GM21515 (cell line): Measurements from ENCODE around the gene NOTCH1.
"Not testable (repeated sequence)": the region's sequence is repeated elsewhere in the genome, so short reads cannot be mapped to it uniquely, and the experiment has no call there.

ENCODE experiments used
- ATAC-seq: cut with Tn5 transposase; IDR thresholded peaks from one replicate; pipeline ENCODE4 v1.9.1; 2021; ENCODE audit not compliant: unreplicated experiment

NOTCH1 gene

DNA sequence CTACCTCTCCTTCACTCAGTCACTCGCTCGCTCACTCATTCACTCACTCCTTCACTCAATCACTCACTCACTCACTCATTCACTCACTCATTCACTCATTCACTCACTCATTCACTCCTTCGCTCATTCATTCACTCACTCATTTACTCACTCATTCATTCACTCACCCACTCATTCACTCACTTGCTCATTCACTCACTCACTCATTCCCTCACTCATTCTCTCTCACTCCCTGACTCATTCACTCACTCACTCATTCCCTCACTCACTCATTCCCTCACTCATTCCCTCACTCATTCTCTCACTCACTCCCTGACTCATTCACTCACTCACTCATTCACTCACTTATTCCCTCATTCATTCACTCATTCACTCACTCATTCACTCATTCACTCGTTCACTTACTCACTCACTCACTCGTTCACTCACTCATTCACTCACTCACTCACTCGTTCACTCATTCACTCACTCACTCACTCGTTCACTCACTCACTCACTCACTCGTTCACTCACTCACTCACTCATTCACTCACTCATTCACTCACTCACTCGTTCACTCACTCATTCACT is 33.9 kb upstream of the NOTCH1 start:
- not testable (repeated sequence) for ATAC-seq

DNA sequence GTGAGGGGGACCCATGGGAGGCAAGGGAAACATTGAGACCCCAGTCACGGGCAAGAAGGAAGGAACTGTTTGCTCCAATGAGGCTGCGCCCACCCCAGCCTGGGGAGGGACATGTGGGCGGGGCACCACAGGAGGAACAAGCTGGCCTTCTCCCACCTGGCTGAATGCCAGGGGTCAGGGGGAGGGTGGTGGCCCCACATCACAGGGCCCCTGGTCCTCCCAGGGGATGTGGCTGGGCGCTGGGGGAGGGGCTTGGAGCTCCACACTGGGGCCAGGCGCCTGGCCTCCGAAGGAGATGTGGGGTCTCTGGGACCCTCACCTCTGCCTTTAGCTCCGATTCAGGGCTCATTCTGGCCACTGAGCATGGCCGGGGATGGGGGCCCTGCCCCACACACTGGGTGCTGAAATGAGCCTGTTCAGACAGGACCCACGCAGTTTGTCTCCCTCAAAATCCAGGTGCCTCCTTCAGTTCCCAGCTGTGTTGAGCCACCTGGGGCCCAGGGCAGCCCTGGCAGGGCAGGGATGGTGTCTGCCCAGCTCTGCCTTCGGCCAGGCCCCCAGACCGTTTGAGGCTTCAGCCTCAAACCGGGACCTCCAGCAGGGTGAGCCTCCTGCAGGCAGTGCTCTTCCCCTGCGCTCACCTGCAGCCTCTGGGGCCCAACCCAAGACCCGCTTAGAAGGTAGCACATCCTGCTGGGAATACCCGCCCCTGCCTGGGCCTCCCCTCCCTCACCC is 33.2 kb upstream of the NOTCH1 start:
- ATAC-seq: no peak

DNA sequence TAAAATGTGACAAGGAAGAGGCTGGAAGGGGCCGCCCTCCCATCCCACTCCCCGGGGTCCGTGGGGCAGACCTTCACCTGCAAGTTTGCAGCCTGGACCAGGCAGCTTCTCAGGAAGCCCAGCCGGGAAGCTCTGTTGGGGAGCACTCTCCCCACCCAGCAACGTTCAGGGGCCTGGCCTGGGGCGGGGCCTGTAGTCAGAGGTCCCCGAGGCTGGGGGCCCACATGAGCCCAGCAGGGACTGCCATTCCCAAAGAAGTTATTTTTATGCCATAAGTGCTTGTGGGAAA is 32.7 kb upstream of the NOTCH1 start:
- ATAC-seq: no peak

DNA sequence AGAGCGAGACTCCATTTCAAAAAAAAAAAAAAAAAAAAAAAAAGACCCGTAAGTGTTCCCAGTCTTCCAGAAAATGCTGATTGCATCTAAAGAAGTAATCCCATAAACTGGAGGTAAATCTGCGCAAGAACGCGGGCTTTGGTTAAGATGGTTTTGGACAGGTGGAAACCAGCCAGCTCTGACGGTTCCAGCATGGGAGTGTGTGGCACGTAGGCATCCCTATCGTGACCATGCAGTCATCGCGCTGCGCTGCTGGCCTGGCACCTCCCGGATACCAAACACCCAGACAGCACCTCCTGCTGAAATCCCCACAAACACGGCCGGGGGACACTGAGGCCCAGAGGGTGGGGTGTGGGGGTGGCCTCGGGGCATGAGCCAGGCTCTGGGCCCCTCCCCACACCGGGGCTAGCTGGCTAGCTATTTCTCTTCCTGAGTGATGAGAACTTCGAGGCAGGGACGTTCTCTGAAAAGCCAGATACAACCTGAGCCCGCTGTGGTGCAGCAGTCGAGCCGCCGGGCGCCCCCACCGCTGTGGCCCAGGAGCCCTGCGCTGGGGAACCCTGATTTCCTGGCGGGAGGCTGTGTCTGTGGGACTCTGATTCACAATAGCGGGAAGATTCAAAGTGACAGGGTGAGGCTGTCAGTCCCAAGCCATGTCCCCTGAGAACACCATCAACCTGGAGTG is 32.2 kb upstream of the NOTCH1 start:
- ATAC-seq: no peak

DNA sequence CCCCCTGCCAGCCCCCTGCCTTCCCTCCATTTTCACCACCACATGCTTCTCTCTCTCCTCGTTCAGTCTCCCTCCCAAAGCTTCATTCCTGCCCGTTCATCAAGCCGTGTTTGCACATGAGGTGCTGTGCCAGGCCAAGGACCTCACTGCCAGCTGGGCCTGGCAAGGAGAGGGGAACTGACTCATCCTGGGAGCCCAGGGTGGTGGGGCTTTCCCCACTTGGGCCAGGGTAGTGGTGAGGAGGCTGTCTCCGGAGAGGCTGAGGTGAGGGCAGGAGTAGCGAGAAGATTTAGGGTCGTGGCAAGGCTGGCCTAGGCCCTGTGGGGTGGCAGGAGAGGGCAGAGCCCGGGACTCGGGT is 30.4 kb upstream of the NOTCH1 start:
- no peak for ATAC-seq

DNA sequence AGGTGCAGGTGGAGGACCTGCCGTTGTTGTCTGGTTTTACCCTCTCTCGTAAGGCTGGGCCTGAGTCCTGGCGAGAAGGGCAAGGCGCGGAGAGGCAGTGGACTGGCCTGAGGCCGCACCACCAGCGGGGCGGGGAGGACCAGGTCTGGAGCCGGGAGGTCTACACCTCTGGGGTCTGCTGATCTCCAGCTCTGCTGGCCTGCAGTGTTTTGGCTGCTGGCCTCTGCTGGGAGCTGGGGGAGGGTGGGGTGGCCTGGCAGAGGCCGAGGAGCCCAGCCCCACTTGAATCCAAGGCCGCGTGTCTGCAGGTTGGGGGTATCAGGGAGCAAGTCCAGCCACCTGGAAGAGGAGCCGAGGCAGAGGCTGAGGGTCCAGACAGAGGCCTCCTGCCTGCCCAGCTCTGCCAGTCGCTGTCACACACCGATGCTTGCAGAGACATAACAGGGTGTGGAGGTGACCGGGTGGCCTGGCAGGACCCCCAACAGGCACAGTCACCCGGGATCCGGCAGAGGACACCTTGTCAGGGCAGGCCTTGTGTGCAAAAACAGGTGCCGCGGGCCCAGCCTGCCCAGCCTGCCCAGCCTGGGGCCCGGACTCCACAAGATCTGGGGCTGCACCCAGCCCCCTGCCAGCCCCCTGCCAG is 29.9 kb upstream of the NOTCH1 start:
- ATAC-seq: no peak

DNA sequence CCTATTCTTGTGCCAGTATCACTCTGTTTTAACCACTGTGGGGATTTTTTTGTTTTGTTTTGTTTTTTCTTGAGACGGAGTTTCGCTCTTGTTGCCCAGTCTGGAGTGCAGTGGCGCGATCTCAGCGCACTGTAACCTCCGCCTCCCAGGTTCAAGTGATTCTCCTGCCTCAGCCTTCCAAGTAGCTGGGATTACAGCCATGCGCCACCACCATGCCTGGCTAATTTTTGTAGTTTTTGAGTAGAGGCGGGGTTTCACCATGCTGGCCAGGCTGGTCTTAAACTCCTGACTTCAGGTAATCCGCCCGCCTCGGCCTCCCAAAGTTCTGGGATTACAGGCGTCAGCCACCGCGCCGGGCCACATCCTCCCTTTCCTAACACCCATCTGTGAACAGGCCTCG is 28.8 kb upstream of the NOTCH1 start:
- ATAC-seq: not testable (repeated sequence)

DNA sequence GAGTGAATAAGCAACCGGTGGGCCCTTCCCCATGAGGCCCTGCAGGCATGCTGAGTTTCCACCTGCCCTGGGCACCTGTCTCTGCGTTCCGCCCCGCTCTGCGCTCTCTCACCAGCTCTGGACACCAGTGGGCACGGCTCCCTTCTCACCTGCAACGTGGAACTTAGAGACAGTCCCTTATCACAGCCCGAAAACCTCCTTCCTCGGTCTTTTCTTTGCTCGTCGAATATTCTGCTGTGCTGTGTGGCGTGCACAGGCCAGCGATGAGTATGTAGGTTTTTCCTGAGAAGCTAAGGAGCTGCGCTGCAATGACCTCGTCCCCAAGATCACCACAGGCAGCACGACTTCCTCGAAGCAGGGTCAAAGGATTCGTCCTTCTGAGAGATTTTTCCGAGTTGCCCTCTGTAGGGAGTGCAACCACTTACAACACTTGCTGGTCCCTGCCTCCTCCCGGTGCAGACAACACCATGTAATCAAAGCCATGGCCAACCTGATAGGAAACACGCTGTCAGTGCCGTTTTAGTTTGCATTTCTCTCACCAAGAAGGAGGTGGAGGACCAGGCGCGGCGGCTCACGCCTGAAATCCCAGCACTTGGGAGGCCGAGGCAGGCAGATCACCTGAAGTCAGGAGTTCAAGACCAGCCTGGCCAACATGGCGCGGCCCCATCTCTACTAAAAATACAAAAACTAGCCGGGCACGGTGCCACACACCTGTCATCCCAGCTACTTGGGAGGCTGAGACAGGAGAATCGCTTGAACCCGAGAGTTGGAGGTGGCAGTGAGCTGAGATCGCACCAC is 27.2 kb upstream of the NOTCH1 start:
- ATAC-seq: no peak

DNA sequence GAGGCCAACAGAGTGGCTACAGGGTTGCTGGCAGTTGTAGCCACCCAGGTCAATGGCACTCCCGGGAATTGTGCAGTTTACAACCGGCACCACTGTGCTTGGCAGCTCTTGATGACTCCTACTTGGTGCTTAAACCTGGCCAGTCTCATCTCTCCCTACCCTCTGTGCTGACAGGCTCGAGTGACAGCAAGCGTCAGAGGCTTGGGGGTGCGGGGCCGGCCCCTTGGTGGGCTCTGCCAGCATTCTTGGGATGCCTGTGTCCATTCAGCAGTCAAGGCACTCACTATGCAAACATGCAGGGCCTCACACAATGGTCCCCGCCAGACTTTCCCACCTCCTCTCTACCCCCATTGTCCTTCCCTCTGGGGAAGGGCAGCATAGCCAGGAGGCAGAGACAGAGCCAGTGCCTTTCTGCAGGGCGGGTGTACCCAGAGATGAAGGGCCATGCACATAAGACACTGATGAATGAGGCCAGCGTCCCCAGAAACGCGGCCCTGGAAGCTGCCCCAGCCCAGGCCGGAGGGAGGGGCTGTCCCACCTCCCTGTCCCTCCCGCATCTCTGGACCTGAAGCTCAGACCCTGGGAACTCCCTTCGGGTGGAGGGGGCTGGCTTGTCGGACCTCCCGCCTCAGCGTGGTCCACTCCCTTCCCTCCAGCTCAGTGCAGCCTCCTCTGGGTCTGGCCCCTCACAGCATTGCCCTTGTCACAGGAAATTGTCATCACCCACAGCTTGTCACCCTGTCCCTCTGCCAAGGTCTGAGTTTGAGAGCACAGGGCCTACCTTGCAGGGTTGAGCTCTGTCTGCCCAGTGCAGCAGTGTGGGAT is 26.4 kb upstream of the NOTCH1 start:
- ATAC-seq: no peak

DNA sequence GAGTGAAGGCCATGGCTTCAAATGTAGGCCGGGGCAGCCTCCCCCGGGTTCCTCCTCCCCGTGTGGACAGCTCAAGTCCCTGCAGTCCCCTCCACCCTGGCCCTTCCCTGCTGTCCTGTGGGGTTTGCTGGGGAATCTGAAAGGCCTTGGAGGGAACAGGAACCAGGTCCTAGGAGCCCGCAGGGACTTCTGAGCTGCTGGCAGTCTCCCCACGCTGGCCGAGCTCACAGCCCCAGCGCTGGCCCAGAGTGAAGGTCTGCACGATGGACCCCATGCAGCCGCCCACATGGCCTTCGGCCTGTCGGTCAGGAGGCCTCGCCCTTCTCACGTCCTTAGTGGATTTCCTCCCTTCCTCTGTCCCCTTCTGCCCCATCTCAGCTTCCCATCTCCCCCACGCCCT is 25.7 kb upstream of the NOTCH1 start:
- no peak for ATAC-seq

DNA sequence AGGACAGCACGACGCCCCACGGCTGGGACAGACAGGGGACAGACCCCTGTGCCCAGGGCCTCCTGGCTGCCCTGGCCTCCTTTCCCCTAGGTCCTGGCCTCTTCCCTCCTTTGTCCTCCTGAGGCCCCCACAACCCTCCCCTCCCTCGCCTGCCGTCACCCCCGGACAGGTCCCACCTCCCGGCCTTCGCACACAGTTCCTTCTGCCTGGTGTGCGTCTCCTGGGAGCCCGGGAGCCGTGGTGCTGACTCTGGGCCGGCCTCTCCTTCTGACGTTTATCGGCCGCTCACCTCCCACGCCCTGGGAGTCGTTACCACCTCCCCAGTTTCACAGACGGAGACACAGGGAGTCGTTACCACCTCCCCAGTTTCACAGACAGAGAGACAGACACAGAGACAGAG is 25.1 kb upstream of the NOTCH1 start:
- no peak for ATAC-seq

DNA sequence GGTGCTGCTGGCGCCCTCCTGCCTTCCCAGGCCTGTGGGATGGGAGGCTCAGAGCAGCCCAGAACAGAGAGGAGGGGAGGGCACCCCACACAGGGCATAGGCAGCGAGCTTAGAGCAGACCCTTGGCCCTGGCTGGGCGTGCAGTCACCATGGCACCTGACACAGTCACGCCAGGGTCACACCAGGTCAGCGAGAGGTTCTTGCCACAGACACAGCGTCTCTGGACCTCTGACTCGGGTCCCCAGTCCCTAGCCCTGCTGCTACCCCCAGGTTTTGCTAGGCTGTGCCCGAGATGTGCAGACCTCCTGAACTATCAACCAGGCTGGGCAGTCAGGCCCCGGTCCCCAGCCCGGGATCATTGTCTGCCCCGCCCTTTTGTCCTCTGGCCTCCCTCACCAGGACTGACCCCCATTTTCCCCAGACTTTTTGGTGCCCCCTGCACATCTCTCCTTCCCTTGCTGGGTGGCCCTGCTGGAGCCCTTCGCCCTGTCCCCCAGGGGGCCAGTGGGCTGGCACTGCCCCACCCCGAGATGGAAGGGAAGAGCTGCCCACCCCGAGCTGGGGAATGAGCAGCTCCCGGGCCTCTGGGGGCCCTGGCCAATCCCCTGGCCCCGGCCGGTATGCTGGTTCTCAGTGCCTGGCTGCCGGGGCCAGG is 24.5 kb upstream of the NOTCH1 start:
- no peak for ATAC-seq

DNA sequence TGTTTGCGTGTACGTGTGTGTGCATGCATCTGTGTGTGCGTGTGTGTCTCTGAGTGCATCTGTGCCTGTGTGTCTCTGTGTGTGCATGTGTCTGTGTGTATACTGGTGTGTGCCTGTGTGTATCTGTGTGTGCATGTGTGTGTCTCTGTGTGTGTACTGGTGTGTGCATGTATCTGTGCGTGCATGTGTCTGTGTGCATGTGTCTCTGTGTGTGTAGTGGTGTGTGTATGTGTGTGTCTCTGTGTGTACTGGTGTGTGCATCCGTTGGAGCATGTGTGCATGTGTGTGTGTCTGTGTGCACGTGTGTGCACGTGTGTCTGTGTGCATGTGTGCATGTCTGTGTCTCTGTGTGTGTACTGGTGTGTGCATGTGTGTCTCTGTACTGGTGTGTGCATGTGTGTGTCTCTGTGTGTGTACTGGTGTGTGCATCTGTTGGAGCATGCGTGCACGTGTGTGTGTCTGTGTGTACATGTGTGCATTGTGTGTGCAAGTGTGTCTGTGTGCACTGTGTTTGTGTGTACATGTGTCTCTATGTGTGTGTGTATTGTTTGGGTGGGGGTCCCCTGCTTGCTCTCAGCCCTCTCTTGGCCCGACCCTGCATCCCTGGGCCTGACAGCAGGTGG is 23.8 kb upstream of the NOTCH1 start:
- no peak for ATAC-seq

DNA sequence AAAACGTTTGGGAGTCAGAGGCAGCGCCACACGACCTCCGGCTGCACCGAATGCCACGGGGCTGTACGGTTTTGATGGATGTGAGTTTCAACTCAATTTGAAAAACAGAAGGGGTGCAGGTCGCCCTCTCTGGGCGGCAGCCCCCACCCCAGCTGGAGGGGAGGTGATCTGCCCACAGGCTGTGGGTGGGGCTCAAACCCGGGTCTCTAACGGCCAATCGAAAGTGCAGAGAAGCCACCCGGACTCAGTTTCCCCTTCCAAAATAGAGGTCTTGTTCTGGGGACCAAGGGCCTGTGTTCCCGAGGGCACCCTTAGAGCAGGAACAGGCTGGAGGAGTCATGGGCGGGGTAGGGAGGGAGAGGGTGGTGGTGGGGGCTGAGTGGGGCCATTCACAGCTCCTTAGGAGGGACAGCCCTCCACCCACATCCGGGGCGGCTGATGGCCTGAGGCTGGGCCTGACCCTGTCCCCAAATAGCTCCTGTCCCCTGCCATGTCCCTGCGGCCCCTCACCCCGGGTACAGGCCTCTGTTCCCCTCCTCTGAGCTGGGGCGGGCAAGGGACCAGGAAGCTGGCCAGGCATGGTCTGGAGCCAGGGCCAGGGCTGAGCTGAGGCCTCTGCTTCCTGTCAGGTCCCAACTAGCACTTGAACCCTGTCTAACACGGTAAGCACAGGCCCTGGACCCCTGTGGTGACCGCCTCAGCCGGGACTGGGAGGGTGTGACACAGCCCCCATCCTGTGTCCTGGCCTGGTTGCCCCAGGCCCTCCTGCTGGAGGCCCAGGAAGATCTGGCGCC is 22.6 kb upstream of the NOTCH1 start:
- ATAC-seq: no peak

DNA sequence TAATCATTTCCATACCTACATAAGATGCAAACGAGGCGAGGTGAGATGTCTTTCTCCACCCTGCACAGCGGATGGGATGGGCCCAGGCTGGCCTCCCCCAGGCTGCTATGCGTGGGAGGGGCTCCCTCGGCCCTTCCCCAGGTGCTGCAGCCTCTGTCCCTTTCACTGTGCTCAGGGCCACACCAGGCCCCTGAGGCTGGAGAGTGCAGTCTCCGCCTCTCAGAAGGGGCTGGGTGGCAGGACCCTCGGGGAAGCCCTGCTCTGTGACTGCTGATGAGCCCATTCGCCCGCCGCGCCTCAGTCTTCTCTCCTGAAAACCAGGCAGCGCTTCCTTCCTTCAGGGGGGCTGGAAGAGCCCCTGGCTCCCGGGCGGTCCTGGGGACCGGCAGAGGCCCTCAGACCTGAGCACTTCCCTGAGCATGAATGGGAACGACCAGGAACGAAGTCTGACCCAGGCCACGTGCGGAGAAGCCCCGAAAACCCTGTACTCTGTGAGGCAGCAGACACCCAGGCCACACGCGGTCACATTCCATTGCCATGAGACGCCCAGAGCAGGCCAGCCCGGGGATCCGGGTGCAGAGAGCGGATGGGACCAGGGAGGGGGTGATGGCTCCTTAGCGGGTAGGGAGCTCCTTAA is 21.9 kb upstream of the NOTCH1 start:
- no peak for ATAC-seq

DNA sequence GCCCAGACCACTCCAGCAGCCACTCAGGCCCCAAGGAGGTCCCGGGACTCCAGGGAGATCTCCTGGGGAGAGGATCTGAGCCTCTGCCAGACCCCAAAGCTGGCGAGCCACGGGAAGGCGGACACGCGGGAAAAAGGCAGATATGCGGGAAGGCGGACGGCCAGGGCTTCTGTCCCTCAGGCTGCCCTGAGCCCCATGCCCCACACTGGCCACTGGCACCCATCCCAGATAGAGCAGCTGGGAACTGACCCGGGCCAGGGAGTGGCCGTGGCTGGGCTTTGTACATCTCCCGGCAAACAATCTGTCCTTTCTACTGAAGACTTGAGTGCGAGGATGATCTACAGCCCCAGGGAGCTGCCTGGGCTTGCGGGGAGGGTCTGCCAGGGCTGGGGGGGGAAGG is 21.1 kb upstream of the NOTCH1 start:
- ATAC-seq: no peak

DNA sequence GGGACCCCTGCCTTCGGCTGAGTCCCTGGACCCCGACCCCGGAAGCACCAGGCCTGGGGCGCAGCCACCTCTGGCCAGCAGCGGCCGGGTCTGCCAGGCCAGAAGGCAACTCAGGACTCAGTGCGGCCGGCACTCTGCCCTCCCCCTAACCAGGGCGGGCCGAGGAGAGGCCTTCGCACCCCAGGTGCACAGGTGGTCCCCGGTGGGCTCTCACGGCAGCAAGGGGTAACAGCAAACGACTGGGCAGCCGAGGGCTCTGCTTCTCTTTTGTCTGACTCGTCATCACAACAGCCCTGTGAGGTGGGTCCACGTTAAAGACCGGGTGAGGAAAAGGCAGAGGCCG is 20.7 kb upstream of the NOTCH1 start:
- no peak for ATAC-seq

DNA sequence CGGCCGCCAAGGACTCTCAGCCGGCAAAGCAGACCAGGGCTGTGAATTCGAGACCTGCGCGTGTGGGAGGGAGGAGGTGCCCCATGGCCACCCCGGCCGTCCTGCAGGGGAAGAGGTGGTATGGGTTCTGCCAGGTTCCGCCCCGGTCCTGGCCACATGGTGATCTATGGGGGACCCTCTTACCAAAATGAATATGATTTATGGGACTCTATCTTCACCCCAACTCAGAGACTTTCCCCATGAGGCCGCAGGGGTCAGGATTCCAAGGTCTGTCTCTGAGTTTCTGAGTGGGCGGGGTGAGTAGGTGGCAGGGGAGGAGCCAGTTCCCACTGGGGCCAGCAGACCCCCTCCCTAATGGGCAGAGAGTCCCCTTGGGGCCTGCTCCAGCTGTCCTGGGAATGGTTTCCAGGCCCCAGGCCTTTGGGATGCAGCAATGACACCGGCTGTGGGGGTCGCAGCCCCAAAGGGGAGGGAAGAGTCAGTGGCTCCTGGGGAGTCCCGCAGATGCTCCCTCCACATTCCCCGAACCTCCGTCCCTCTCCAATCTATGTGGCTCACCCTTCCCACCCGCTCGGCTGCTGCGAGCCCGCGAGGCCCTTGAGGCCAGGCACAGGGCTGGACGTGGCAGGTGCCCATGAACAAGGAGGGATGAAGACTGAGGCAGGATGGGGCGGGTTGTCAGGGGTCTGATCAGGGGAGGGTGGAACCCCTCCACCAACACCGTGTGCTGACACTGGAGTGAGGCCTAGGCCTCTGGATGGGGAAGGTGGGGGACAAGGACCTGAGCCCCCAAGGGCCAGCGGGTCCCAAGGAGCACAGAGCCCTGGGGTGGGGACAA is 20.1 kb upstream of the NOTCH1 start:
- ATAC-seq: no peak
